GM21515 (cell line): Measurements from ENCODE around the gene TRIM17.

Experiments
- ATAC-seq: cut with Tn5 transposase; IDR thresholded peaks from one replicate; pipeline ENCODE4 v1.9.1; 2021; ENCODE audit not compliant: unreplicated experiment

Gene TRIM17

GRCh38 chr1:228417483-228418203 is 982 bp upstream of the TRIM17 start:
- no peak for ATAC-seq

- no peak for ATAC-seq
Observed at GRCh38 chr1:228417061-228417460, 400 bp upstream of the TRIM17 start.

- ATAC-seq = no peak
Observed at GRCh38 chr1:228415853-228416216, 826 bp downstream of the TRIM17 start.

GRCh38 chr1:228415221-228415620 is 1.4 kb downstream of the TRIM17 start:
- ATAC-seq = no peak

- no peak for ATAC-seq
Observed at GRCh38 chr1:228414511-228415211, 2.0 kb downstream of the TRIM17 start.

GRCh38 chr1:228413241-228414010 is 3.2 kb downstream of the TRIM17 start:
- ATAC-seq = no peak

- no peak for ATAC-seq
Observed at GRCh38 chr1:228411548-228412430, 4.9 kb downstream of the TRIM17 start.

- ATAC-seq = no peak
Observed at GRCh38 chr1:228411121-228411520, 5.5 kb downstream of the TRIM17 start.

- no peak for ATAC-seq
Observed at GRCh38 chr1:228410671-228411070, 6.0 kb downstream of the TRIM17 start.

- ATAC-seq = no peak
Observed at GRCh38 chr1:228410015-228410414, 6.6 kb downstream of the TRIM17 start.

- no peak for ATAC-seq
Observed at GRCh38 chr1:228408869-228409805, 7.5 kb downstream of the TRIM17 start.

- no peak for ATAC-seq
Observed at GRCh38 chr1:228408041-228408868, 8.4 kb downstream of the TRIM17 start.

GRCh38 chr1:228407106-228408040 is 9.3 kb downstream of the TRIM17 start:
- ATAC-seq = peak; percentile 37

- ATAC-seq = peak; percentile 17
Observed at GRCh38 chr1:228405979-228406228, 10.8 kb downstream of the TRIM17 start.

- ATAC-seq = no peak
Observed at GRCh38 chr1:228405200-228405978, 11.3 kb downstream of the TRIM17 start.

GRCh38 chr1:228404107-228404720 is 12.4 kb downstream of the TRIM17 start:
- ATAC-seq = no peak

GRCh38 chr1:228403231-228403631 is 13.4 kb downstream of the TRIM17 start:
- ATAC-seq = no peak
